IMR-90 (cell line): ENCODE data around the gene ANKRD33B. TPM values are rescaled to one million over a fixed set of nuclear protein-coding genes. Genes with fewer than 3 reads are reported as not detected.

ENCODE experiments used
- ATAC-seq: fragments of 200-7000 bp; cut with Tn5 transposase; 2 replicates; pipeline ENCODE4 v1.9.1; 2020; ENCODE audit warnings: low read depth, mild to moderate bottlenecking, moderate library complexity
- BruUV-seq: library from RNA; stranded (reverse); fragments of 400-500 nt; replicated peaks from 2 replicates; lab custom pipeline; 2021; lab: Mats Ljungman, UMichigan
- CTCF ChIA-PET: fragments of 300-600 bp; formaldehyde crosslinking; extraction: SDS; loops from one replicate; lab custom pipeline; 2021; ENCODE audit warnings: antibody characterized with exemption; lab: Yijun Ruan, JAX
- POLR2A ChIA-PET: fragments of 300-600 bp; sonication (Branson Sonifier 250); formaldehyde crosslinking; loops from one replicate; lab custom pipeline; 2022; ENCODE audit warnings: antibody characterized with exemption; ENCODE audit not compliant: unreplicated experiment; lab: Charles Lee
- DNase-seq: peaks from one replicate; pipeline ENCODE4 v3.0.0; 2013
- H2AFZ ChIP-seq: replicated peaks from 2 replicates; pipeline ENCODE3; 2013; ENCODE audit warnings: low read length, mild to moderate bottlenecking; ENCODE audit not compliant: poor library complexity
- H2AK5ac ChIP-seq: 2 replicates; pipeline ENCODE4 v1.6.1; 2013; ENCODE audit warnings: low read depth, low read length, inconsistent platforms
- H2AK9ac ChIP-seq: replicated peaks from 2 replicates; pipeline ENCODE3; 2013; ENCODE audit warnings: mild to moderate bottlenecking, low read depth, low read length, moderate library complexity; ENCODE audit not compliant: poor library complexity
- H2BK120ac ChIP-seq: 2 replicates; pipeline ENCODE4 v1.6.1; 2013; ENCODE audit warnings: low read depth, low read length, inconsistent platforms
- H2BK15ac ChIP-seq: 3 replicates; pipeline ENCODE4 v1.6.1; 2013; ENCODE audit warnings: low read depth, low read length, inconsistent platforms
- H2BK20ac ChIP-seq: 2 replicates; pipeline ENCODE4 v1.6.1; 2013; ENCODE audit warnings: low read depth, mild to moderate bottlenecking, inconsistent platforms, low read length, moderate library complexity
- H2BK5ac ChIP-seq: 2 replicates; pipeline ENCODE4 v1.6.1; 2013; ENCODE audit warnings: mild to moderate bottlenecking, low read depth, low read length, inconsistent platforms; ENCODE audit not compliant: poor library complexity, severe bottlenecking
- H3K14ac ChIP-seq: replicated peaks from 2 replicates; pipeline ENCODE4 v1.6.1; 2013; ENCODE audit warnings: low read depth, low read length, inconsistent platforms
- H3K18ac ChIP-seq: 2 replicates; pipeline ENCODE4 v1.6.1; 2013; ENCODE audit warnings: low read depth, low read length, control low read depth
- H3K23ac ChIP-seq: 2 replicates; pipeline ENCODE4 v1.6.1; 2013; ENCODE audit warnings: low read depth, low read length, inconsistent platforms
- H3K27ac ChIP-seq: 2 replicates; pipeline ENCODE4 v1.5.1; 2013; ENCODE audit warnings: mild to moderate bottlenecking, control low read depth, low read length; ENCODE audit not compliant: insufficient read depth
- H3K27me3 ChIP-seq: 2 replicates; pipeline ENCODE4 v1.6.1; 2013; ENCODE audit warnings: low read length; ENCODE audit not compliant: control insufficient read depth, insufficient read depth
- H3K36me3 ChIP-seq: 2 replicates; pipeline ENCODE4 v1.6.1; 2013; ENCODE audit warnings: low read length, mixed read lengths; ENCODE audit not compliant: control insufficient read depth, insufficient read depth
- H3K4ac ChIP-seq: 2 replicates; pipeline ENCODE4 v1.6.1; 2013; ENCODE audit warnings: low read depth, low read length, inconsistent platforms
- H3K4me1 ChIP-seq: 2 replicates; pipeline ENCODE4 v1.6.1; 2013; ENCODE audit warnings: low read length, mixed read lengths; ENCODE audit not compliant: control insufficient read depth, insufficient read depth
- H3K4me2 ChIP-seq: 2 replicates; pipeline ENCODE4 v1.6.1; 2013; ENCODE audit warnings: low read depth, mild to moderate bottlenecking, control low read depth, low read length, moderate library complexity
- H3K4me3 ChIP-seq: 2 replicates; pipeline ENCODE4 v1.5.1; 2013; ENCODE audit warnings: low read depth, mild to moderate bottlenecking, control low read depth, low read length, moderate library complexity; ENCODE audit not compliant: insufficient read depth
- H3K56ac ChIP-seq: 2 replicates; pipeline ENCODE4 v1.6.1; 2013; ENCODE audit warnings: low read length, inconsistent platforms; ENCODE audit not compliant: insufficient read depth; ENCODE audit errors: extremely low read depth
- H3K79me1 ChIP-seq, 2 experiments: 2 replicates each; pipeline ENCODE4 v1.6.1; 2013; ENCODE audit warnings: low read length in 2 of 2, inconsistent platforms in 1 of 2, low read depth in 1 of 2
- H3K9ac ChIP-seq: 2 replicates; pipeline ENCODE4 v1.6.1; 2013; ENCODE audit warnings: low read depth, low read length, control low read depth
- H3K9me1 ChIP-seq: 2 replicates; pipeline ENCODE4 v1.6.1; 2013; ENCODE audit warnings: low read length, inconsistent platforms; ENCODE audit not compliant: insufficient read depth
- H3K9me3 ChIP-seq: 2 replicates; pipeline ENCODE4 v1.6.1; 2013; ENCODE audit warnings: low read length; ENCODE audit not compliant: control insufficient read depth, insufficient read depth
- H4K20me1 ChIP-seq: 2 replicates; pipeline ENCODE4 v1.6.1; 2013; ENCODE audit warnings: low read length, inconsistent platforms; ENCODE audit not compliant: insufficient read depth
- H4K5ac ChIP-seq: 2 replicates; pipeline ENCODE4 v1.6.1; 2013; ENCODE audit warnings: mild to moderate bottlenecking, low read depth, low read length, control low read depth
- H4K8ac ChIP-seq, 2 experiments: 2 replicates each; pipeline ENCODE4 v1.6.1; 2013; ENCODE audit warnings: low read depth in 2 of 2, low read length in 2 of 2, control low read depth in 1 of 2, inconsistent platforms in 1 of 2
- H4K91ac ChIP-seq: 2 replicates; pipeline ENCODE4 v1.6.1; 2013; ENCODE audit warnings: low read depth, low read length, inconsistent platforms; ENCODE audit not compliant: insufficient read depth
- BHLHE40 ChIP-seq: fragments of 150-350 bp; IDR thresholded peaks from 2 replicates; pipeline ENCODE4 v1.6.1; 2016; ENCODE audit warnings: mild to moderate bottlenecking, low read depth, low read length
- CEBPB ChIP-seq: IDR thresholded peaks from 2 replicates; pipeline ENCODE4 v1.6.1; 2012; ENCODE audit warnings: low read depth, low read length, improper control_type of control experiment
- FOS ChIP-seq: fragments of 150-350 bp; IDR thresholded peaks from 2 replicates; pipeline ENCODE4 v1.6.1; 2016; ENCODE audit warnings: low read depth, low read length
- MAFK ChIP-seq: IDR thresholded peaks from 2 replicates; pipeline ENCODE4 v1.6.1; 2012; ENCODE audit warnings: low read depth, low read length, improper control_type of control experiment
- MAZ ChIP-seq: IDR thresholded peaks from 2 replicates; pipeline ENCODE4 v1.6.1; 2012; ENCODE audit warnings: low read depth, mild to moderate bottlenecking, low read length, improper control_type of control experiment, moderate library complexity, borderline replicate concordance
- POLR2A ChIP-seq: IDR thresholded peaks from 2 replicates; pipeline ENCODE4 v1.6.1; 2012; ENCODE audit warnings: mild to moderate bottlenecking, low read depth, low read length
- RFX5 ChIP-seq: IDR thresholded peaks from 2 replicates; pipeline ENCODE4 v1.8.0; 2012; ENCODE audit warnings: low read depth, mild to moderate bottlenecking, low read length, moderate library complexity
- WGBS, 2 experiments: methylation state at CpG; one replicate each; pipeline versions ENCODE4 v1.1.5 to v1.1.7; 2013; ENCODE audit warnings: missing lambda C conversion rate in 2 of 2; ENCODE audit not compliant: insufficient read length in 1 of 2; ENCODE audit errors: extremely low coverage in 2 of 2; 5-methylcytosine and 5-hydroxymethylcytosine counted together
- dilution Hi-C: fragments of 300-500 bp; cut with HindIII; formaldehyde crosslinking; loops from one replicate; pipeline ENCODE4 v1.14.3; 2018; ENCODE audit warnings: low sequenced_read_pairs; ENCODE audit not compliant: unreplicated experiment
- in situ Hi-C: fragments of 300-500 bp; cut with MboI; formaldehyde crosslinking; loops from 3 replicates; pipeline ENCODE4 v1.14.3; 2019; ENCODE audit warnings: low sequenced_read_pairs, inconsistent platforms, mixed read lengths
- intact Hi-C: fragments of 100-400 bp; cut with micrococcal nuclease; formaldehyde crosslinking; loops from 2 replicates; pipeline ENCODE4 v1.10.0; 2022
- polyA plus RNA-seq, 3 experiments: library from polyadenylated mRNA; depleted of rRNA; stranded (reverse); fragments of >200 nt; gene quantifications; 2 replicates each; pipeline ENCODE4 v1.2.3, GENCODE V29; 2012; ENCODE audit warnings: low replicate concordance in 1 of 3
- total RNA-seq: library from RNA; depleted of rRNA; stranded (reverse); fragments of >200 nt; gene quantifications from 2 replicates; pipeline ENCODE4 v1.2.3, GENCODE V29; 2012
- TF ChIP-seq, protein P1 (sequence below): fragments of 150-350 bp; IDR thresholded peaks from 2 replicates; pipeline ENCODE4 v1.6.1; 2016; ENCODE audit warnings: low read depth, mild to moderate bottlenecking, low read length, moderate library complexity, borderline replicate concordance

The ANKRD33B gene
- total and polyA plus RNA-seq, 2 of the 4 experiments (the other 2 are of a cell fraction) = 2.5 to 3.3 TPM

DNA sequence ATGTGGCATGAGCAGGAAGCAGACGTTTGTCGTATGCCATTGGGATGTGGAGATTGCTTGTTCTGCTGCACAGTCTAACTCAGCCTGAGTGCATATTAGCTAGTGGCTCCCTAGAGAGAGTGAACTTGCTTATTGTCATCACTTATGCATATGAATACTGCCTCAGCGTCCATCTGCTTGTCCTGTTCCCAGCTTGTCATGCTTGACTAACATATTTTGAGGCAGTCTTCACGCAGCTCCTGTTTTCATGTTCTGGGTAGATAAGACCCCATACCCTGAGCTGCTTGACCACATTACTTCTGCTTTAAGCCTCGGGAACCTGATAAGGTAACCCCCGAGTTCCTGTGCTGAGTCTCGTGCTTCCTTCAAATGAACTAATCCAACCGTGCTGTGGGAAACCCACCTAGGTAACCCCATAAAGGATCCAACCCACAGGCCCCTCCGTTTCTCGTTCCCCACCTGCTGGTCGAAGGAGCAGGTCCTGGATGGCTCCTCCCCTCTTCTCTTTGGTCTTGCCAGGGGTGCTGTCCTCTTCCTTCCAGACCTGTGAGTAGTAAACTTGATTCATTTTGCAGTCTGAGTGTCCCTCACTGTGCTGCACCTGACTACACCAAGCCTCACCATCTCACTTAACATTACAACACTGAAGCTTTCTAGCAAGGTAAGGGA is 25.0 kb downstream of the ANKRD33B start:
- no peak overlapping the region for H3K56ac ChIP-seq
- H4K20me1 ChIP-seq = peaks cover 45% of the 10 kb centered on the region
- POLR2A ChIA-PET = no interaction called here
- no peak overlapping the region for H3K27ac ChIP-seq
- dilution Hi-C loops = no loop called here
- peaks cover 1% of the 10 kb centered on the region; the same call in 1 of the 2 replicates for H3K36me3 ChIP-seq
- no peak overlapping the region for H2AFZ ChIP-seq
- no peak overlapping the region for H2BK20ac ChIP-seq
- H3K23ac ChIP-seq = no peak overlapping the region; the same call in 1 of the 2 replicates
- no peak overlapping the region for H2AK9ac ChIP-seq
- in situ Hi-C loops = no loop called here
- peaks cover 32 to 69% of the 10 kb centered on the region in 2 experiments for H3K79me1 ChIP-seq
- no peak overlapping the region for H4K91ac ChIP-seq
- no peak overlapping the region for H2BK15ac ChIP-seq
- no peaks in the 10 kb centered on the region for H3K9me3 ChIP-seq
- H3K4ac ChIP-seq = no peak overlapping the region
- H3K14ac ChIP-seq = no peak overlapping the region
- DNase-seq (no peak), ATAC-seq (no peak)
- H3K4me2 ChIP-seq = no peak overlapping the region
- H2BK5ac ChIP-seq = no peak overlapping the region
- H3K4me1 ChIP-seq = peaks cover 4% of the 10 kb centered on the region; the same call in 1 of the 2 replicates
- no peak overlapping the region for H4K8ac ChIP-seq
- BruUV-seq = no TSS peak
- no peak overlapping the region for H3K4me3 ChIP-seq
- H4K5ac ChIP-seq = no peak overlapping the region
- CTCF ChIA-PET = no interaction called here
- no peak overlapping the region for H2AK5ac ChIP-seq
- TF ChIP-seq POLR2A (no peak), RFX5 (no peak), FOS (no peak), MAFK (no peak), MAZ (no peak), BHLHE40 (no peak), CEBPB (no peak)
- TF ChIP-seq, protein P1, sequence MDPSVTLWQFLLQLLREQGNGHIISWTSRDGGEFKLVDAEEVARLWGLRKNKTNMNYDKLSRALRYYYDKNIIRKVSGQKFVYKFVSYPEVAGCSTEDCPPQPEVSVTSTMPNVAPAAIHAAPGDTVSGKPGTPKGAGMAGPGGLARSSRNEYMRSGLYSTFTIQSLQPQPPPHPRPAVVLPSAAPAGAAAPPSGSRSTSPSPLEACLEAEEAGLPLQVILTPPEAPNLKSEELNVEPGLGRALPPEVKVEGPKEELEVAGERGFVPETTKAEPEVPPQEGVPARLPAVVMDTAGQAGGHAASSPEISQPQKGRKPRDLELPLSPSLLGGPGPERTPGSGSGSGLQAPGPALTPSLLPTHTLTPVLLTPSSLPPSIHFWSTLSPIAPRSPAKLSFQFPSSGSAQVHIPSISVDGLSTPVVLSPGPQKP = no peak
- peaks cover 12% of the 10 kb centered on the region for H3K9me1 ChIP-seq
- H3K9ac ChIP-seq = no peak overlapping the region
- WGBS, 2 experiments = 48% methylated on average over 5 of the region's 11 CpGs; no CpG with 5 or more reads in 1 of the 2 experiments
- H3K18ac ChIP-seq = no peak overlapping the region
- intact Hi-C loops = no loop called here
- no peaks in the 10 kb centered on the region for H3K27me3 ChIP-seq
- H2BK120ac ChIP-seq = no peak overlapping the region
